ENCODE results near the gene SEC31A. TPM values are rescaled to one million over a fixed set of nuclear protein-coding genes. Genes with fewer than 3 reads are reported as not detected.
A peak's percentile ranks its signal among the peaks of the same experiment; 100 is the strongest.

SEC31A gene
- total RNA-seq, 1 donor: 104 TPM

GRCh38 chr4:82797040-82797404, 93.9 kb downstream of the SEC31A start:
- peak in 1 of 3 donors; percentile 32 for DNase-seq (ENCODE audit: low read depth in 2 of 3, low spot score in 2 of 3)

- DNase-seq (ENCODE audit: low read depth in 2 of 3, low spot score in 2 of 3): no peak
Observed at GRCh38 chr4:82792912-82793649, 97.9 kb downstream of the SEC31A start.

- DNase-seq (ENCODE audit: low read depth in 2 of 3, low spot score in 2 of 3): no peak
Observed at GRCh38 chr4:82791179-82791578, 99.8 kb downstream of the SEC31A start.

GRCh38 chr4:82790060-82790660, 100.8 kb downstream of the SEC31A start:
- DNase-seq (ENCODE audit: low read depth in 2 of 3, low spot score in 2 of 3): no peak

- no peak for DNase-seq (ENCODE audit: low read depth in 2 of 3, low spot score in 2 of 3)
Observed at GRCh38 chr4:82789025-82789776, 101.8 kb downstream of the SEC31A start.

GRCh38 chr4:82787342-82787741, 103.6 kb downstream of the SEC31A start:
- no peak for DNase-seq (ENCODE audit: low read depth in 2 of 3, low spot score in 2 of 3)

- no peak for DNase-seq (ENCODE audit: low read depth in 2 of 3, low spot score in 2 of 3)
Observed at GRCh38 chr4:82786828-82787227, 104.1 kb downstream of the SEC31A start.

GRCh38 chr4:82785611-82786400, 105.1 kb downstream of the SEC31A start:
- peak in 1 of 3 donors; percentile 63 for DNase-seq (ENCODE audit: low read depth in 2 of 3, low spot score in 2 of 3)

GRCh38 chr4:82784681-82785610, 106.0 kb downstream of the SEC31A start:
- DNase-seq (ENCODE audit: low read depth in 2 of 3, low spot score in 2 of 3): peak in 2 of 3 donors; percentile 41 to 76

- no peak for DNase-seq (ENCODE audit: low read depth in 2 of 3, low spot score in 2 of 3)
Observed at GRCh38 chr4:82782626-82783345, 108.2 kb downstream of the SEC31A start.

GRCh38 chr4:82780752-82781231, 110.2 kb downstream of the SEC31A start:
- peak in 2 of 3 donors; percentile 88 to 96 for DNase-seq (ENCODE audit: low read depth in 2 of 3, low spot score in 2 of 3)

- DNase-seq (ENCODE audit: low read depth in 2 of 3, low spot score in 2 of 3): no peak
Observed at GRCh38 chr4:82780170-82780751, 110.7 kb downstream of the SEC31A start.

GRCh38 chr4:82779032-82779431, 111.9 kb downstream of the SEC31A start:
- no peak for DNase-seq (ENCODE audit: low read depth in 2 of 3, low spot score in 2 of 3)

GRCh38 chr4:82777857-82778525, 113.0 kb downstream of the SEC31A start:
- DNase-seq (ENCODE audit: low read depth in 2 of 3, low spot score in 2 of 3): no peak

- DNase-seq (ENCODE audit: low read depth in 2 of 3, low spot score in 2 of 3): no peak
Observed at GRCh38 chr4:82776925-82777542, 113.9 kb downstream of the SEC31A start.

GRCh38 chr4:82775243-82775642, 115.7 kb downstream of the SEC31A start:
- DNase-seq (ENCODE audit: low read depth in 2 of 3, low spot score in 2 of 3): no peak

- no peak for DNase-seq (ENCODE audit: low read depth in 2 of 3, low spot score in 2 of 3)
Observed at GRCh38 chr4:82774711-82775171, 116.2 kb downstream of the SEC31A start.

- DNase-seq (ENCODE audit: low read depth in 2 of 3, low spot score in 2 of 3): no peak
Observed at GRCh38 chr4:82773057-82773456, 117.9 kb downstream of the SEC31A start.
